Fibroblast of lung (primary cell): ENCODE measurements around the gene ARHGAP18. TPM values are rescaled to one million over a fixed set of nuclear protein-coding genes. Genes with fewer than 3 reads are reported as not detected.

ENCODE experiments used
- DNase-seq, 2 donors: peaks; one replicate each; pipeline versions ENCODE4 v3.0.0 to v3.0.0-alpha.2; 2010; ENCODE audit warnings: low read depth in 2 of 2
- H2AFZ ChIP-seq: 2 replicates; pipeline ENCODE4 v1.5.1; 2012; ENCODE audit warnings: low read length, control low read depth, inconsistent platforms
- H3K27ac ChIP-seq: 2 replicates; pipeline ENCODE4 v1.5.1; 2011; ENCODE audit warnings: low read length, control low read depth; ENCODE audit not compliant: insufficient read depth
- H3K27me3 ChIP-seq: 2 replicates; pipeline ENCODE4 v1.5.1; 2011; ENCODE audit warnings: mild to moderate bottlenecking, low read length; ENCODE audit not compliant: control insufficient read depth, insufficient read depth
- H3K36me3 ChIP-seq: 2 replicates; pipeline ENCODE4 v1.5.1; 2011; ENCODE audit warnings: low read length; ENCODE audit not compliant: control insufficient read depth, insufficient read depth
- H3K4me1 ChIP-seq: 2 replicates; pipeline ENCODE4 v1.5.1; 2011; ENCODE audit warnings: low read length; ENCODE audit not compliant: control insufficient read depth, insufficient read depth; ENCODE audit errors: extremely low read depth
- H3K4me2 ChIP-seq: 2 replicates; pipeline ENCODE4 v1.5.1; 2011; ENCODE audit warnings: low read length, control low read depth; ENCODE audit not compliant: insufficient read depth; ENCODE audit errors: extremely low read depth
- H3K4me3 ChIP-seq, 4 experiments: fragments of 200-600 bp in 1 of 4; sonication (generic) in 1 of 4; replicated peaks in 1 of 4; 2 replicates each; pipeline ENCODE4 v1.5.1; 2011 to 2016; ENCODE audit warnings: low read length in 4 of 4, low read depth in 3 of 4, mild to moderate bottlenecking in 3 of 4, control low read depth in 2 of 4, inconsistent platforms in 1 of 4, mixed read lengths in 1 of 4; ENCODE audit not compliant: insufficient read depth in 1 of 4; ENCODE audit errors: control extremely low read depth in 1 of 4
- H3K79me2 ChIP-seq: 2 replicates; pipeline ENCODE4 v1.5.1; 2012; ENCODE audit warnings: mild to moderate bottlenecking, low read length, inconsistent platforms; ENCODE audit not compliant: control insufficient read depth, insufficient read depth
- H3K9ac ChIP-seq: 2 replicates; pipeline ENCODE4 v1.5.1; 2011; ENCODE audit warnings: mild to moderate bottlenecking, low read length, control low read depth; ENCODE audit not compliant: insufficient read depth
- H3K9me3 ChIP-seq: 2 replicates; pipeline ENCODE4 v1.5.1; 2012; ENCODE audit warnings: low read depth, low read length; ENCODE audit not compliant: control insufficient read depth, insufficient read depth
- H4K20me1 ChIP-seq: 2 replicates; pipeline ENCODE4 v1.5.1; 2011; ENCODE audit warnings: low read length; ENCODE audit not compliant: control insufficient read depth, insufficient read depth; ENCODE audit errors: extremely low read depth
- EZH2 ChIP-seq: IDR thresholded peaks from 2 replicates; pipeline ENCODE4 v1.5.1; 2012; ENCODE audit warnings: low read length, control low read depth, mild to moderate bottlenecking; ENCODE audit errors: missing control alignments
- polyA plus RNA-seq, 2 donors: library from polyadenylated mRNA; depleted of rRNA in 1 of 2; stranded (reverse) in 1 of 2; unstranded in 1 of 2; fragments of >200 nt; gene quantifications; 2 replicates each; pipeline ENCODE4 v1.2.1, GENCODE V29; 2011 to 2012; ENCODE audit warnings: missing spikeins in 1 of 2
- total RNA-seq: library from RNA; depleted of rRNA; stranded (reverse); fragments of >200 nt; gene quantifications from 2 replicates; pipeline ENCODE4 v1.2.1, GENCODE V29; 2014
- TF ChIP-seq, protein P1 (sequence below), 2 donors: IDR thresholded peaks in 1 of 2; conservative IDR thresholded peaks in 1 of 2; 1 replicate in 1 of 2; 2 replicates in 1 of 2; pipeline ENCODE4 v1.5.1; 2011 to 2012; ENCODE audit warnings: low read length in 2 of 2, control low read depth in 1 of 2, inconsistent platforms in 1 of 2, low read depth in 1 of 2, mild to moderate bottlenecking in 1 of 2

The ARHGAP18 gene
- total and polyA plus RNA-seq, 2 donors (not counting 1 experiment from before 2014, with no cell fraction given) = 18.6 to 38.3 TPM

DNA sequence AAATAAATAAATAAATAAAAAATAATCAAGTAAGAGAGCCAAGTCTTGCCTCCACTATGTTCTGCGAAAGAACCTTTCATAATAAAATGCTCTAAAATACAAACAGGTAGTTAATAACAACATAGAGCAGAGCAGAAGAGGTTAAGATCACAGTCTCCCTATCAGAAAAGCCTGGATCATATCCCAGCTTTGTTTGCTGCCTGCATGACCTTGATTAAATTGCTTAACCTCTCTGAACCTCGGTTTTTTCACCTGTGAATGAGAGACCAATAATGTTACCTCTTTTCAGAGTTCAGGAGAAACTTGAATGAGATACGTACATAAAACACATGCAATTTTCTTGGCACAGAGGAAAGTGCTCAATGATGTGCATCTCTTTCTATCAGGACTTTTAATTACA lies 44.4 kb downstream of the ARHGAP18 start:
- Histone ChIP-seq H3K4me1 (peaks cover 2% of the 10 kb centered on the region), H3K27ac (no peak overlapping the region), H3K9me3 (no peaks in the 10 kb centered on the region), H3K36me3 (no peaks in the 10 kb centered on the region), H3K27me3 (no peaks in the 10 kb centered on the region), H4K20me1 (no peaks in the 10 kb centered on the region), H3K9ac (no peak overlapping the region), H3K4me2 (no peak overlapping the region), H3K79me2 (peaks cover 66% of the 10 kb centered on the region), H2AFZ (no peak overlapping the region), H3K4me3 (no peak overlapping the region)
- TF ChIP-seq, protein P1, sequence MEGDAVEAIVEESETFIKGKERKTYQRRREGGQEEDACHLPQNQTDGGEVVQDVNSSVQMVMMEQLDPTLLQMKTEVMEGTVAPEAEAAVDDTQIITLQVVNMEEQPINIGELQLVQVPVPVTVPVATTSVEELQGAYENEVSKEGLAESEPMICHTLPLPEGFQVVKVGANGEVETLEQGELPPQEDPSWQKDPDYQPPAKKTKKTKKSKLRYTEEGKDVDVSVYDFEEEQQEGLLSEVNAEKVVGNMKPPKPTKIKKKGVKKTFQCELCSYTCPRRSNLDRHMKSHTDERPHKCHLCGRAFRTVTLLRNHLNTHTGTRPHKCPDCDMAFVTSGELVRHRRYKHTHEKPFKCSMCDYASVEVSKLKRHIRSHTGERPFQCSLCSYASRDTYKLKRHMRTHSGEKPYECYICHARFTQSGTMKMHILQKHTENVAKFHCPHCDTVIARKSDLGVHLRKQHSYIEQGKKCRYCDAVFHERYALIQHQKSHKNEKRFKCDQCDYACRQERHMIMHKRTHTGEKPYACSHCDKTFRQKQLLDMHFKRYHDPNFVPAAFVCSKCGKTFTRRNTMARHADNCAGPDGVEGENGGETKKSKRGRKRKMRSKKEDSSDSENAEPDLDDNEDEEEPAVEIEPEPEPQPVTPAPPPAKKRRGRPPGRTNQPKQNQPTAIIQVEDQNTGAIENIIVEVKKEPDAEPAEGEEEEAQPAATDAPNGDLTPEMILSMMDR (conservative IDR thresholded peaks at IDR 0.05 in 1 of 2, IDR thresholded peaks at IDR 0.05 in 1 of 2; ENCODE audit: low read depth in 1 of 2, low read length in 2 of 2) = no peak
- no peak for TF ChIP-seq EZH2
- no peak for DNase-seq

GRCh38 chr6:129663531-129663930 lies 46.4 kb downstream of the ARHGAP18 start:
- Histone ChIP-seq H4K20me1 (no peaks in the 10 kb centered on the region), H3K9me3 (no peaks in the 10 kb centered on the region), H3K4me3 (no peak overlapping the region), H3K4me1 (peaks cover 2% of the 10 kb centered on the region), H2AFZ (no peak overlapping the region), H3K4me2 (no peak overlapping the region), H3K27me3 (no peaks in the 10 kb centered on the region), H3K36me3 (no peaks in the 10 kb centered on the region), H3K9ac (no peak overlapping the region), H3K79me2 (peaks cover 69% of the 10 kb centered on the region), H3K27ac (no peak overlapping the region)
- DNase-seq = no peak
- TF ChIP-seq, protein P1 (conservative IDR thresholded peaks at IDR 0.05 in 1 of 2, IDR thresholded peaks at IDR 0.05 in 1 of 2; ENCODE audit: low read depth in 1 of 2, low read length in 2 of 2) = no peak
- TF ChIP-seq EZH2 = no peak

DNA sequence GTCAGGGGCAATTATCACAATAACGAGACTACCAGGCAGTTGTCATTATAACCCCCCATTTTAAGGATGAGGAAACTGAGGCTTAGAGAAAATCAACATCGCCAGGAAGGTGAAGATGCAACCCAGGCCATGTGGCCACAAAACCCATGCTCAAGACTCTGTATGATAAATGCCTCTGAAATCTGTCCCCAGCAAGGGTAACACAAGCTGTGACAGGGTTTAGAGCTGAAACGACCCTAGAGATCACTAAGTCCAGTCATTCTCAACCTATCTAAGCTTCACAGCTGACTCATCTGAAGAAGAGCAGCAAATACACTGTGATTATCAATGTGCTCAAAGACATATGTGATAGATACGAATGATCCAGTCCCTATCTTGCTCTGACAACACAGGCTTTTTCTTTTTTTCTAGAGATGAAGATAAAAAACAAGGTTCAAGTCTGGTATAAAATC lies 47.0 kb downstream of the ARHGAP18 start:
- no peak overlapping the region for H3K9ac ChIP-seq
- H3K36me3 ChIP-seq = no peaks in the 10 kb centered on the region
- H3K27ac ChIP-seq = no peak overlapping the region
- no peak overlapping the region for H3K4me3 ChIP-seq
- H3K9me3 ChIP-seq = no peaks in the 10 kb centered on the region
- H3K27me3 ChIP-seq = no peaks in the 10 kb centered on the region
- H3K4me1 ChIP-seq = peaks cover 2% of the 10 kb centered on the region
- H3K4me2 ChIP-seq = no peak overlapping the region
- H4K20me1 ChIP-seq = no peaks in the 10 kb centered on the region
- TF ChIP-seq EZH2 = no peak
- TF ChIP-seq, protein P1 (conservative IDR thresholded peaks at IDR 0.05 in 1 of 2, IDR thresholded peaks at IDR 0.05 in 1 of 2; ENCODE audit: low read depth in 1 of 2, low read length in 2 of 2) = no peak
- DNase-seq = no peak
- H2AFZ ChIP-seq = no peak overlapping the region
- H3K79me2 ChIP-seq = peaks cover 71% of the 10 kb centered on the region
